NCI-H1417 treated with DMSO at 0.1 percent for 48 hours (cell line): Measurements from ENCODE around the gene PCNX1.
"Not testable (repeated sequence)": the region's sequence is repeated elsewhere in the genome, so short reads cannot be mapped to it uniquely, and the experiment has no call there.

Experiments used
- DNase-seq: peaks from one replicate; lab custom pipeline; 2025; lab: John Stamatoyannopoulos, UW

Gene PCNX1

GRCh38 chr14:71129716-71130490, 222.6 kb downstream of the PCNX1 start:
- DNase-seq = not testable (repeated sequence)

DNA sequence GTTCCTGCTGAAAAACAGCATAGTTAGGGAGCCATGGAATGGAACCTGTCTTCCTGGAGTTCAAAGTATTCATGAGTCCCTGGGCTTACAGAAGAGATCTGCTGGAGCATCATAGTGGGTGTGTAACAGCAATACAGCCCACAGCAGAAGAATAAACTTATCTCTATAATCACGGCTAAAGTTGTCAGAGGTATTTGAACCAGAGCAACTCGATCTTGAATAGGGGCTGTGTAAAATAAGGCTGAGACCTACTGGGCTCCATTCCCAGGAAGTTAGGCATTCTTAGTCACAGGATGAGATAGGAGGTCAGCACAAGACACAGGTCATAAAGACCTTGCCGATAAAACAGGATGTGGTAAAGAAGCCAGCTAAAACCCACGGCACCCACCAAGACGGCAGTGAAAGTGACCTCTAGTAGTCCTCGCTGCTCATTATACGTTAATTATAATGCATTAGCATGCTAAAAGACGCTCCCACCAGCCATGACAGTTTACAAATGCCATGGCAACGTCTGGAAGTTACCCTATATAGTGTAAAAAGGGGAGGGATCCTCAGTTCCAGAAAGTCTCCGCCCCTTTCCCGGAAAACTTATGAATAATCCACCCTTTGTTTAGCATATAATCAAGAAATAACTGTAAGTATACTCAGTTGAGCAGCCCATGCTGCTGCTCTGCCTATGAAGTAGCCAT, 223.4 kb downstream of the PCNX1 start:
- no peak for DNase-seq

GRCh38 chr14:71133296-71133695, 226.0 kb downstream of the PCNX1 start:
- DNase-seq = no peak

- DNase-seq = no peak
Measured at GRCh38 chr14:71135496-71135895, 228.2 kb downstream of the PCNX1 start.

- DNase-seq = no peak
Measured at GRCh38 chr14:71135911-71136310, 228.7 kb downstream of the PCNX1 start.

- no peak for DNase-seq
Measured at GRCh38 chr14:71136386-71137060, 229.3 kb downstream of the PCNX1 start.

DNA sequence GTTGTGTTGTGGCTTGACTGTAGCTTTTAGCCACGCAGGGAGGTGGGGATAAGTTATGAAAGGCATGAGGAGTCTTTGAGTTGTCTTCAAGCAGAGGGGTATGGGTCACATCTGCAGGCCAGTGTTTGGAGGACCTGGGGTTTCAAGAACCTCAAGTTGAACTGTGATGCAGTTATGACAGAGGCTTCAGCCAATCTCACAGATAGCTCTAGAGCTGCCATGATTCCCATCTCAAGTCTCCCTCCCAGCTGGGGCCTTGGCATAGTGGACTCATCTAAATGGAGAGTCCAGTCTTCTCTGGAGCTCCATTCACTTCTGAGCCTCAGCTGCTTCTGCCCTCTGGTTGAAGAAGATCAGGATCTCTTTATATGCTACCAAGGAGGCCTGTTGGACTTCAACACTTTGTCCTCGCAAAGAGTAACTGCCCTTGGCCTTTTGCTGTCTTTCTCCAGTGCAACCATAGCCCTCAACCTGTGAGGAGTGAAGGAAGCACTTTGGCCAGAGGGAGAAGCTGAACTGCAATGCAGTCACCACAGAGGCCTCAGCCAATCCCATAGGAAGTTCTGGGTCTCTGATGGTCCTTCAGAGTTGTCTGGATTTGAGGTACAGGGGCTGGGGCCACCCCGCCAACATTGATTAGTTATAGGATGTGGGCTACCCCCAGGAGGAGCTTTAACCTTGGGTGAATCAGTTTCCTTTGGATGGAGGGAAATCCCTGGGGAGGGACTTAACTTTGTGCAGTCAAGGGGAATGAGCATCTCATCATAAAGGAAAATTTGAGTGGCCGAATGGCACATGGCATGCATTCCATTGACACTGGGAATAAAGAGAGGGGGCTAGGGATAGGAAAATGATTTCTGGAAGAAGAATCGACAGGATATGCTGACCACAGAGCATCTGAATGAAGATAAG, 230.5 kb downstream of the PCNX1 start:
- no peak for DNase-seq

- DNase-seq = no peak
Measured at GRCh38 chr14:71138448-71139293, 231.4 kb downstream of the PCNX1 start.

DNA sequence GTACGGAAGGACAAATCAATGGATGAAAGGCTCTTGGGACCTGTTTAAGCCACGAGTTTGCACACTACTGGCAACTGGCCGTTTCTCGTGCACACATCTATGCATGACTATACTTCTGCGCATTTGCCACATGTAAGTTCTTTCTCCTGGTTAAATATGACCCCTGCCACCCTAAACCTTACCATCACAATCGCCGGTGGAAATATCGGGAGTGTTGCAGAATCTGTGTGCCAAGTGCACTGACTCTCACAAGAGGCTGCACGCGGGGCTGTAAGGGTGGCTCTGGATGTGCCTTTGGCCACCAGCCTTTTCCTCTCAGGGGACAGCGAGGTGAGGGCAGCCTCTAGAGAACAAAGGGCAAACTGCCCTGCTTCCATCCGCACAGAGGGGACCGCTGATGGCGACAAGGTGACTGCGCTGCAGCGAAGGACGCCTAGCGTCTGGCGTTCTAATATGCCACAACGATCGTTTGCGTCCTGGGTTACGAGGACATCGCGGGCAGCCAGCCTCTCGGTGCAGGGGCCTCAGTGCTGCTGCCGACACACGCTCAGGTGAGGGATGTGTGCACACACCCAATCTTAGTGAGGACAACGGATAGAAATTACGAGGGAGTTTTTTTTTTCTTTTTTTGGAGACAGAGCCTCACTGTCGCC, 232.2 kb downstream of the PCNX1 start:
- DNase-seq = no peak

GRCh38 chr14:71140157-71140556, 232.9 kb downstream of the PCNX1 start:
- no peak for DNase-seq

- DNase-seq = no peak
Measured at GRCh38 chr14:71141701-71142374, 234.6 kb downstream of the PCNX1 start.

- DNase-seq = no peak
Measured at GRCh38 chr14:71142375-71143038, 235.2 kb downstream of the PCNX1 start.

- no peak for DNase-seq
Measured at GRCh38 chr14:71143381-71144290, 236.4 kb downstream of the PCNX1 start.

- DNase-seq = not testable (repeated sequence)
Measured at GRCh38 chr14:71147335-71147734, 240.1 kb downstream of the PCNX1 start.

- no peak for DNase-seq
Measured at GRCh38 chr14:71148627-71149026, 241.4 kb downstream of the PCNX1 start.

DNA sequence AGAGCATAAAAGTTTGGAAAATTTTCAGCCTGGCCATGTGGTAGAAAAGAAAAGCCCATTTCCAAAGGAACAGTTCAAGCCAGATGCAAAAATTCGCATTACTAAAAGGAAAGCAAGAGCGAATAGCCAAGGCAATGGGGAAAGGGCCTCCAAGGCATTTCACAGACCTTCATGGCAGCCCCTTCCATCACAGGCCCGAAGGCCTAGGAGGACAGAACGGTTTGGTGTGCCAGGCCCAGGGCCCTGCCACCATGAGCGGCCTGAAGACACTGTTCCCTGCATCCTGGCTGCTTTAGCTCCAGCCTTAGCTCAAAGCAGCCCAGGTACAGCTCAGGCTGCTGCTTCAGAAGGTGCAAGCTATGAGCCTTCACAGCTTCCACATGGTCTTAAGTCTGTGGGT, 243.5 kb downstream of the PCNX1 start:
- DNase-seq = no peak

- no peak for DNase-seq
Measured at GRCh38 chr14:71155743-71156142, 248.5 kb downstream of the PCNX1 start.
